Inflammatory macrophage treated with lipopolysaccharide for 4 hours (primary cell): Measurements from ENCODE around the gene ZNF697.
"Not testable (repeated sequence)": the region's sequence is repeated elsewhere in the genome, so short reads cannot be mapped to it uniquely, and the experiment has no call there.

Source experiments
- DNase-seq: peaks from one replicate; pipeline ENCODE4 v3.0.0-alpha.2; 2020

The ZNF697 gene

GRCh38 chr1:119631086-119631432 is 17.0 kb downstream of the ZNF697 start:
- DNase-seq, result no peak

- no peak for DNase-seq
These were observed 21.2 kb downstream of the ZNF697 start for GRCh38 chr1:119626841-119627240.

- no peak for DNase-seq
These were observed 22.0 kb downstream of the ZNF697 start for GRCh38 chr1:119626011-119626545.

GRCh38 chr1:119623678-119624077 is 24.4 kb downstream of the ZNF697 start:
- DNase-seq, result no peak

GRCh38 chr1:119623193-119623515 is 24.9 kb downstream of the ZNF697 start:
- no peak for DNase-seq

- DNase-seq, result no peak
These were observed 25.5 kb downstream of the ZNF697 start for GRCh38 chr1:119622311-119623192.

- DNase-seq, result no peak
These were observed 26.4 kb downstream of the ZNF697 start for GRCh38 chr1:119621705-119622104.

GRCh38 chr1:119617751-119618691 is 30.0 kb downstream of the ZNF697 start:
- no peak for DNase-seq

- peak; percentile 54 for DNase-seq
These were observed 31.3 kb downstream of the ZNF697 start for GRCh38 chr1:119616748-119617147.

GRCh38 chr1:119615100-119615499 is 33.0 kb downstream of the ZNF697 start:
- not testable (repeated sequence) for DNase-seq

GRCh38 chr1:119613769-119614720 is 34.0 kb downstream of the ZNF697 start:
- DNase-seq, result peak; percentile 81

GRCh38 chr1:119611701-119612113 is 36.4 kb downstream of the ZNF697 start:
- peak; percentile 50 for DNase-seq

GRCh38 chr1:119608816-119609215 is 39.2 kb downstream of the ZNF697 start:
- not testable (repeated sequence) for DNase-seq

- not testable (repeated sequence) for DNase-seq
These were observed 40.8 kb downstream of the ZNF697 start for GRCh38 chr1:119607087-119607807.

GRCh38 chr1:119606394-119606793 is 41.7 kb downstream of the ZNF697 start:
- DNase-seq, result no peak

- DNase-seq, result no peak
These were observed 42.4 kb downstream of the ZNF697 start for GRCh38 chr1:119605686-119606085.

GRCh38 chr1:119605080-119605479 is 43.0 kb downstream of the ZNF697 start:
- DNase-seq, result not testable (repeated sequence)

GRCh38 chr1:119603695-119604094 is 44.4 kb downstream of the ZNF697 start:
- DNase-seq, result no peak

GRCh38 chr1:119603241-119603640 is 44.8 kb downstream of the ZNF697 start:
- not testable (repeated sequence) for DNase-seq

GRCh38 chr1:119602789-119603188 is 45.3 kb downstream of the ZNF697 start:
- not testable (repeated sequence) for DNase-seq

GRCh38 chr1:119602169-119602568 is 45.9 kb downstream of the ZNF697 start:
- peak; percentile 15 for DNase-seq

GRCh38 chr1:119600976-119601375 is 47.1 kb downstream of the ZNF697 start:
- no peak for DNase-seq
